Epithelial cell of esophagus (primary cell): Measurements from ENCODE around the gene S1PR4.

Source experiments
- DNase-seq: peaks from one replicate; pipeline ENCODE4 v3.0.0; 2010; ENCODE audit warnings: low read depth
- H3K4me3 ChIP-seq: 2 replicates; pipeline ENCODE4 v1.5.1; 2011; ENCODE audit warnings: mild to moderate bottlenecking, low read length, control low read depth
- TF ChIP-seq, protein P1 (sequence below): IDR thresholded peaks from 2 replicates; pipeline ENCODE4 v1.5.1; 2011; ENCODE audit warnings: low read depth, mild to moderate bottlenecking, low read length, control low read depth, inconsistent platforms; ENCODE audit not compliant: insufficient read depth; ENCODE audit errors: missing control alignments

The S1PR4 gene

DNA sequence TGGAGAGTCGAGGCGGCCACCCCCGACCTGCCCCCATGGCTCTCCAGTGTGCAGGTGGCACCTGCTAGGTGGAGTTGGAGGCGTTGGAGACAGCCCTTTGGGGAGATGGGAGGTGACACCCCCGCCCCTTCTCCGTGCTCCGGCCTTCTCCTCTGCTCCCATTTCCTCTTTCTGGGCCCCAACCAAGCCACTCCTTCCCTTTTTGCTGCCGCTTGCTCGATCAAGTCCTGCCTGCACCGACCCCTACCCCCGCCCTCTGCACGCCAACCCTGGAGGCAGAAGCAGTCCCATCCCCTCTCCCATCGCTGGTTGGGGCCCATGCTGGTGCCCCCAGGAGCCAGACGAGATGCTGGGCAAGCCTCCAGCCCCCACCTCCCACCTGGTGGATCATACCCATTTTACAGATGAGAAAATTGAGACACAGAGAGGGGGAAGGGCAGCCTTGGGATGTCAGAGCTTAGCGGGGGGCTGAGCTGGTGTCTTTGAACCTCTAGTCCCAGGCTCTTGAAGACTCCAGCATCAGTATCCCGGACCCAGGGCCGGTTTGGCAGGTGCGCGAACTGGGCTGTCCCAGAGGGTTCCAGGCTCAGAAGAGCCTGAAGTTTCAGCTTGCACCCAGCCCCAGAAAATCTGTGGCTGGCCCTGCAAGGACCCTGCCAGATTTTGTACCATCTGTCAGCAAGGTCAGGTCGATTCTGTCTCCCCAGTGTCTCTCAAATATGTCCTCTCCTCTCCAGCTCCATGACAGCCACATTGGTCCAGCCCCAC is 32.5 kb upstream of the S1PR4 start:
- H3K4me3 ChIP-seq = no peak overlapping the region
- no peak for DNase-seq
- TF ChIP-seq, protein P1, sequence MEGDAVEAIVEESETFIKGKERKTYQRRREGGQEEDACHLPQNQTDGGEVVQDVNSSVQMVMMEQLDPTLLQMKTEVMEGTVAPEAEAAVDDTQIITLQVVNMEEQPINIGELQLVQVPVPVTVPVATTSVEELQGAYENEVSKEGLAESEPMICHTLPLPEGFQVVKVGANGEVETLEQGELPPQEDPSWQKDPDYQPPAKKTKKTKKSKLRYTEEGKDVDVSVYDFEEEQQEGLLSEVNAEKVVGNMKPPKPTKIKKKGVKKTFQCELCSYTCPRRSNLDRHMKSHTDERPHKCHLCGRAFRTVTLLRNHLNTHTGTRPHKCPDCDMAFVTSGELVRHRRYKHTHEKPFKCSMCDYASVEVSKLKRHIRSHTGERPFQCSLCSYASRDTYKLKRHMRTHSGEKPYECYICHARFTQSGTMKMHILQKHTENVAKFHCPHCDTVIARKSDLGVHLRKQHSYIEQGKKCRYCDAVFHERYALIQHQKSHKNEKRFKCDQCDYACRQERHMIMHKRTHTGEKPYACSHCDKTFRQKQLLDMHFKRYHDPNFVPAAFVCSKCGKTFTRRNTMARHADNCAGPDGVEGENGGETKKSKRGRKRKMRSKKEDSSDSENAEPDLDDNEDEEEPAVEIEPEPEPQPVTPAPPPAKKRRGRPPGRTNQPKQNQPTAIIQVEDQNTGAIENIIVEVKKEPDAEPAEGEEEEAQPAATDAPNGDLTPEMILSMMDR = no peak

DNA sequence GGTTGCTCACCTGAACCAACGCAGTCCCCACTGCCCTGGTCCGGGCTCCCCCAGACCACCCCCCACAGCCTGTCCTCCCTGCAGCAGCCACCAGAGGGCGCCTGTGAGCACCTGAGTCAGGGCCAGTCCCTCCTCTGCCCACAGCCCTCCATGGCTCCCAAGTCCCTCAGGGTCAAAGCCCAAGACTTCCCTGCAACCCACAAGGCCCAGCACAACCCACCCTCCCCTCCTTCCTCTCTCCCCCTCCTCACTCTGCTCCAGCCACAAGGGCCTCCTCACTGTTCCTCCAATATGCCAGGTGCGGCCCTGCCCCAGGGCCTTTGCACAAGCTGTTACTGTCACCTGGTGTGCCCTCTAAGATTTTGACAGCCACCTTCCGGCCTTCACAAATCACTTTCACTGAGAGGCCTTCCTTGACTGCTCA is 31.9 kb upstream of the S1PR4 start:
- no peak overlapping the region for H3K4me3 ChIP-seq
- TF ChIP-seq, protein P1 = peak; percentile 84
- no peak for DNase-seq

DNA sequence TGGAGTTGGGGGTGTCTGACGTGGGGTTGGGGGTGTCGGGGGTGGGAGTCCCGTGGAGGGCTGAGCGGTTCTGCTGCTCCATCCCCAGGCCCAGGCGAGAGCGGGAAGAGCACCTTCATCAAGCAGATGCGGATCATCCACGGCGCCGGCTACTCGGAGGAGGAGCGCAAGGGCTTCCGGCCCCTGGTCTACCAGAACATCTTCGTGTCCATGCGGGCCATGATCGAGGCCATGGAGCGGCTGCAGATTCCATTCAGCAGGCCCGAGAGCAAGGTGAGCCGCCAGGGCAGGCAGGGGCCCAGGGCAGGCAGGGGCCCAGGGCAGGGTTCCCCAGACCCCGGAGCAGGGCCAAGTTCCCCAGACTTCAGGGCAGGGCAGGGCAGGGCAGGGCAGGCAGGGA is 30.1 kb upstream of the S1PR4 start:
- H3K4me3 ChIP-seq = no peak overlapping the region
- no peak for DNase-seq
- TF ChIP-seq, protein P1 = no peak

DNA sequence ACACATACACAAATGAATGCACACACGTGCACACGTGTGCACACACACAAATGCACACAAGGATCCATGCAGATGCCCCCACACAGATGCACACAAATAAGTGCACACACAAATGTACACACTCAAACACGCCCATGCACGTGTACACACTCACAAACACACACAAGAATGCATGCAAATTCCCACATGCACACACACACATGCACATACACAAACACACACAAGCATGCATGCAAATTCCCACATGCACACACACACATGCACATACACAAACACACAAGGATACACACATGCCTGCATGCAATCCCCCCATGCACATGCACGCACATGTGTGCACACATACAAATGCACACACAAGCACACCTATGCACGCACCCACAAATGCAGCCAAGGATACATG is 29.5 kb upstream of the S1PR4 start:
- no peak overlapping the region for H3K4me3 ChIP-seq
- no peak for DNase-seq
- TF ChIP-seq, protein P1 = no peak

DNA sequence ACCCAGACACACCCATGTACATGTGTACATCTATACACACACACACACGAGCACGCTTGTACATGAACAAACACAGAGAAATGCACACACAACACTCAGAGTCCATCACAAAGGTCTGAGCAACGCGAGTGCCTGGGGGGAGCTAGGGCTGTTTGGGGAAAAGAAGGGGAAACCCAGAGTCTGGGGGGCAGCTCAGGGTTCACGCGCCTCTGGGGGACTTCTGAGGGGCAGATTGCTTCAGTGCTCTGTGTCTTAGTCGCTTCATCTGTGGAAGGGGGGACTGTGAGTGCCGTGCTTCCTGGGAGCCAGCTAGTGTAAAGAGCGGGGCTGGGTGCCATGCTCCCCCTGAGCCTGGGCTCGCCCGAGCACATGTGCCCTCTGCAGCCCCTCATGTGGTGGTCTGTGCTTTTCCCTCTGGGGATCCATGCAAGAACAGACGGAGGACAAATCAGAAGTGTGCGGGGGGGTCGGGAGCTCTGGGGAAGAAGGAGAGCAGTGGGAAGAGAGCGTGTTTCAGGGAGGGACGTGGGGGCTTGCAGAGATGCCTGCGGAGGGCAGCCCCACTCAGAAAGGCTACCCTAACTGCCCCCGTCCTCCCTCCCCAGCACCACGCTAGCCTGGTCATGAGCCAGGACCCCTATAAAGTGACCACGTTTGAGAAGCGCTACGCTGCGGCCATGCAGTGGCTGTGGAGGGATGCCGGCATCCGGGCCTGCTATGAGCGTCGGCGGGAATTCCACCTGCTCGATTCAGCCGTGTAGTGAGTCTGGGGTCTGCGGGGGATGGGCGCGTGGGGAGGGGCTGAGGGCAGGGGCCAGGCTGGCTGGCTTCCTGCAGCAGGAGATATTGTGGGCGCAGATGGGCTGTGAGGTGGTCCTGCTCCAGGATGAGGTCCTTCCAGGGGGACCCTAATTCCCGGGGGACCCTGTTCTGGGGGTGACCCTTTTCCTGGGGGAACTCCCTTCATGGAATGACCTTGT is 28.8 kb upstream of the S1PR4 start:
- DNase-seq = no peak
- TF ChIP-seq, protein P1 = no peak

DNA sequence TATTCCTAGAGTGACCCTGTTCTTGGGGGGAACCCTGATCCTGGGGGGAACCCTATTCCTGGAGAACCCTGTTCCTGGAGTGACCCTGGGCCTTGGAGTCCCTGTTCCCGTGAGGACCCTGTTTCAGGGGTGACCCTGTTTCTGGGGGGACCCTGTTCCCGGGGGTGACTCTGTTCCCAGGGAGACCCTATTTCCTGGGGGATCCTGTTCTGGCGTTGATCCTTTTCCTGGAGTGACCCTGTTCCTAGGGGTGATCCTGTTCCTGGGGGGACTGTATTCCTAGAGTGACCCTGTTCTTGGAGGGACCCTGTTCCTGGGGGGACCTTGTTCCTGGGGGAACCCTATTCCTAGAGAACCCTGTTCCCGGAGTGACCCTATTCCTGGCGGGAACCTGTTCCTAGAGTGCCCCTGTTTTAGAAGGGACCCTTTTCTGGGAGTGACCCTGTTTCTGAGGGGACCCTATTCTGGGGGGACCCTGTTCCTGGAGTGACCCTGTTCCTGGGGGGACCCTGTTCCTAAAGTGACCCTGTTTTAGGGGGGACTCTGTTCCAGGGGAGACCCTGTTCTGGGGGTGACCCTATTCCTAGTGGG is 27.7 kb upstream of the S1PR4 start:
- TF ChIP-seq, protein P1 = no peak
- no peak overlapping the region for H3K4me3 ChIP-seq

More for the DNA sequence above, 28.8 kb upstream of the S1PR4 start:
- H3K4me3 ChIP-seq = no peak overlapping the region

More for the DNA sequence above, 27.7 kb upstream of the S1PR4 start:
- no peak for DNase-seq
